Thoracic aorta (tissue), 2 donors: Measurements from ENCODE around the gene ORC3. TPM values are rescaled to one million over a fixed set of nuclear protein-coding genes. Genes with fewer than 3 reads are reported as not detected.

Experiments
- ATAC-seq: fragments of 150-250 bp; one replicate; pipeline ENCODE4 v1.8.0; 2017; ENCODE audit warnings: low read depth; ENCODE audit not compliant: insufficient number of reproducible peaks, low FRiP score
- DNase-seq: peaks from one replicate; pipeline ENCODE4 v3.0.0-alpha.2; 2020; ENCODE audit warnings: low spot score
- H3K27ac ChIP-seq, 2 donors: fragments of 200-600 bp; sonication (generic); 1 replicate in 1 of 2; 2 replicates in 1 of 2; pipeline ENCODE4 v1.5.1; 2016; ENCODE audit warnings: mild to moderate bottlenecking in 2 of 2, moderate library complexity in 2 of 2
- H3K27me3 ChIP-seq: fragments of 200-600 bp; sonication (generic); replicated peaks from 2 replicates; pipeline ENCODE4 v1.6.0; 2016; ENCODE audit warnings: mild to moderate bottlenecking; ENCODE audit not compliant: insufficient read depth
- H3K36me3 ChIP-seq: fragments of 200-600 bp; sonication (generic); one replicate; pipeline ENCODE4 v1.5.1; 2016
- H3K4me1 ChIP-seq, 2 donors: fragments of 200-600 bp; sonication (generic); 1 replicate in 1 of 2; 2 replicates in 1 of 2; pipeline versions ENCODE4 v1.5.1 to v1.6.0; 2016; ENCODE audit warnings: low read depth in 2 of 2, mild to moderate bottlenecking in 1 of 2; ENCODE audit not compliant: control insufficient read depth in 1 of 2
- H3K4me3 ChIP-seq: fragments of 200-600 bp; sonication (generic); 2 replicates; pipeline ENCODE4 v1.5.1; 2016; ENCODE audit warnings: mild to moderate bottlenecking
- H3K9me3 ChIP-seq: fragments of 200-600 bp; sonication (generic); 2 replicates; pipeline ENCODE4 v1.5.1; 2016
- total RNA-seq, 2 donors: library from RNA; depleted of rRNA; stranded (reverse); fragments of >200 nt; gene quantifications; one replicate each; pipeline versions ENCODE4 v1.1.0 to v1.2.3, GENCODE V29; 2016
- TF ChIP-seq, protein P1 (sequence below): fragments of 200-600 bp; sonication (generic); IDR thresholded peaks from one replicate; pipeline ENCODE4 v1.5.1; 2019; ENCODE audit warnings: antibody characterized with exemption

Gene ORC3
- total RNA-seq, 2 donors from 2014 or later: 7.3 to 13.8 TPM

- no peaks in the 10 kb centered on the region for H3K9me3 ChIP-seq
- ATAC-seq (no peak), DNase-seq (no peak)
- H3K27ac ChIP-seq: no peak overlapping the region
- H3K36me3 ChIP-seq: peaks cover 21% of the 10 kb centered on the region
- TF ChIP-seq, protein P1, sequence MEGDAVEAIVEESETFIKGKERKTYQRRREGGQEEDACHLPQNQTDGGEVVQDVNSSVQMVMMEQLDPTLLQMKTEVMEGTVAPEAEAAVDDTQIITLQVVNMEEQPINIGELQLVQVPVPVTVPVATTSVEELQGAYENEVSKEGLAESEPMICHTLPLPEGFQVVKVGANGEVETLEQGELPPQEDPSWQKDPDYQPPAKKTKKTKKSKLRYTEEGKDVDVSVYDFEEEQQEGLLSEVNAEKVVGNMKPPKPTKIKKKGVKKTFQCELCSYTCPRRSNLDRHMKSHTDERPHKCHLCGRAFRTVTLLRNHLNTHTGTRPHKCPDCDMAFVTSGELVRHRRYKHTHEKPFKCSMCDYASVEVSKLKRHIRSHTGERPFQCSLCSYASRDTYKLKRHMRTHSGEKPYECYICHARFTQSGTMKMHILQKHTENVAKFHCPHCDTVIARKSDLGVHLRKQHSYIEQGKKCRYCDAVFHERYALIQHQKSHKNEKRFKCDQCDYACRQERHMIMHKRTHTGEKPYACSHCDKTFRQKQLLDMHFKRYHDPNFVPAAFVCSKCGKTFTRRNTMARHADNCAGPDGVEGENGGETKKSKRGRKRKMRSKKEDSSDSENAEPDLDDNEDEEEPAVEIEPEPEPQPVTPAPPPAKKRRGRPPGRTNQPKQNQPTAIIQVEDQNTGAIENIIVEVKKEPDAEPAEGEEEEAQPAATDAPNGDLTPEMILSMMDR: no peak
- no peak overlapping the region for H3K4me3 ChIP-seq
- no peaks in the 10 kb centered on the region for H3K4me1 ChIP-seq
- no peaks in the 10 kb centered on the region for H3K27me3 ChIP-seq
These were observed 28.9 kb upstream of the ORC3 start for GRCh38 chr6:87561017-87561416.

DNA sequence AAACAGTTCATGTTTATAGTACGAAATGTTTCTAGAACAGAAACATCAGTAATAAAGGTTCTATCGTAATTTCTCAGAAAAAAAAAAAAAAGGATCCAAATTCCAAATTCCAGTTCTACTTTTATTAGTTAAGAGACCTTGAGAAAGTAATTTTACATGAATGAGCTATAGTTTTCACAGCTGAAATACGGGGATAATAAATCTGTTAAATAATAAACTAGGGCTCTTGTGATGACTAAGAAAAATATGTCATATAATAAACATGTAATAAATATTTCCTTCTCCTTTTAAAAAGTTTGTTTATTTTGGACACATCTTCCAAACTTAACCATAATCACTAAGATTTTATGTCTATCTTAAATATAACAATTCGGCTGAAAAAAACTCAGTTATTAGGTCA, 17.9 kb upstream of the ORC3 start:
- ATAC-seq: no peak
- Histone ChIP-seq H3K36me3 (no peaks in the 10 kb centered on the region), H3K27ac (no peak overlapping the region), H3K9me3 (no peaks in the 10 kb centered on the region), H3K4me3 (no peak overlapping the region), H3K4me1 (peaks cover 3 to 26% of the 10 kb centered on the region in 2 donors), H3K27me3 (no peaks in the 10 kb centered on the region)
- TF ChIP-seq, protein P1: no peak
- no peak for DNase-seq

- Histone ChIP-seq H3K9me3 (no peaks in the 10 kb centered on the region), H3K27me3 (no peaks in the 10 kb centered on the region), H3K4me1 (peaks cover 3 to 26% of the 10 kb centered on the region in 2 donors), H3K4me3 (no peak overlapping the region), H3K36me3 (no peaks in the 10 kb centered on the region), H3K27ac (no peak overlapping the region)
- TF ChIP-seq, protein P1: no peak
- ATAC-seq (no peak), DNase-seq (no peak)
These were observed 17.1 kb upstream of the ORC3 start for GRCh38 chr6:87572883-87573282.

GRCh38 chr6:87573307-87574024, 16.5 kb upstream of the ORC3 start:
- TF ChIP-seq, protein P1: no peak

GRCh38 chr6:87574237-87574804, 15.6 kb upstream of the ORC3 start:
- Histone ChIP-seq H3K9me3 (no peaks in the 10 kb centered on the region), H3K36me3 (no peaks in the 10 kb centered on the region), H3K27ac (no peak overlapping the region), H3K27me3 (no peaks in the 10 kb centered on the region), H3K4me3 (no peak overlapping the region), H3K4me1 (peaks cover 6 to 26% of the 10 kb centered on the region in 2 donors)
- TF ChIP-seq, protein P1: no peak
- no peak for DNase-seq
- ATAC-seq: no peak

More at GRCh38 chr6:87573307-87574024, 16.5 kb upstream of the ORC3 start:
- Histone ChIP-seq H3K27me3 (no peaks in the 10 kb centered on the region), H3K4me1 (peaks cover 3 to 26% of the 10 kb centered on the region in 2 donors), H3K9me3 (no peaks in the 10 kb centered on the region), H3K36me3 (no peaks in the 10 kb centered on the region), H3K27ac (no peak overlapping the region), H3K4me3 (no peak overlapping the region)
- DNase-seq: no peak
- ATAC-seq: no peak
